C4-2B (cell line): ENCODE data around the gene SUPT6H.

ENCODE experiments used
- ZFX ChIP-seq: fragments of 450-650 bp; IDR thresholded peaks from 2 replicates; pipeline ENCODE4 v1.6.1; 2017
- TF ChIP-seq, protein P1 (sequence below): fragments of 450-650 bp; conservative IDR thresholded peaks from 2 replicates; pipeline ENCODE4 v1.5.1; 2017; ENCODE audit warnings: mild to moderate bottlenecking

DNA sequence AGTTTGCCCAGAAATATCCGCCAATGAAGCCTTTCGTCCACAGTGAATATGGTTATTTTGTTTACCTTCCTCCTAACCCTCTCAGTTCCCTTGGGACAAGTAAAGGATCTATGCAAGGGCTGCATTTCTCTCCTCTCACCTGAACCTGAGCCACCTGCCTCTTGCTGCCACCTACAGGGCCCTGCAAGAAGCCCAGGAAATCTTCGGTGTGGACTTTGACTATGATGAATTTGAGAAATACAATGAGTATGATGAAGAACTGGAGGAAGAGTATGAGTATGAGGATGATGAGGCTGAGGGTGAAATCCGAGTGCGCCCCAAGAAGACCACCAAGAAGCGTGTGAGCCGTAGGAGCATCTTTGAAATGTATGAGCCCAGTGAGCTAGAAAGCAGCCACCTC lies 14.0 kb downstream of the SUPT6H start:
- TF ChIP-seq, protein P1, sequence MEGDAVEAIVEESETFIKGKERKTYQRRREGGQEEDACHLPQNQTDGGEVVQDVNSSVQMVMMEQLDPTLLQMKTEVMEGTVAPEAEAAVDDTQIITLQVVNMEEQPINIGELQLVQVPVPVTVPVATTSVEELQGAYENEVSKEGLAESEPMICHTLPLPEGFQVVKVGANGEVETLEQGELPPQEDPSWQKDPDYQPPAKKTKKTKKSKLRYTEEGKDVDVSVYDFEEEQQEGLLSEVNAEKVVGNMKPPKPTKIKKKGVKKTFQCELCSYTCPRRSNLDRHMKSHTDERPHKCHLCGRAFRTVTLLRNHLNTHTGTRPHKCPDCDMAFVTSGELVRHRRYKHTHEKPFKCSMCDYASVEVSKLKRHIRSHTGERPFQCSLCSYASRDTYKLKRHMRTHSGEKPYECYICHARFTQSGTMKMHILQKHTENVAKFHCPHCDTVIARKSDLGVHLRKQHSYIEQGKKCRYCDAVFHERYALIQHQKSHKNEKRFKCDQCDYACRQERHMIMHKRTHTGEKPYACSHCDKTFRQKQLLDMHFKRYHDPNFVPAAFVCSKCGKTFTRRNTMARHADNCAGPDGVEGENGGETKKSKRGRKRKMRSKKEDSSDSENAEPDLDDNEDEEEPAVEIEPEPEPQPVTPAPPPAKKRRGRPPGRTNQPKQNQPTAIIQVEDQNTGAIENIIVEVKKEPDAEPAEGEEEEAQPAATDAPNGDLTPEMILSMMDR: peak; percentile 65
- no peak for TF ChIP-seq ZFX
